Parietal lobe (tissue), 1 donor: ENCODE results near the gene SLC36A3. TPM values are rescaled to one million over a fixed set of nuclear protein-coding genes. Genes with fewer than 3 reads are reported as not detected.

Experiments
- total RNA-seq: library from RNA; depleted of rRNA; stranded (reverse); fragments of >200 nt; gene quantifications from one replicate; pipeline ENCODE4 v1.2.3, GENCODE V29; 2014

Gene SLC36A3
- total RNA-seq: not detected

DNA sequence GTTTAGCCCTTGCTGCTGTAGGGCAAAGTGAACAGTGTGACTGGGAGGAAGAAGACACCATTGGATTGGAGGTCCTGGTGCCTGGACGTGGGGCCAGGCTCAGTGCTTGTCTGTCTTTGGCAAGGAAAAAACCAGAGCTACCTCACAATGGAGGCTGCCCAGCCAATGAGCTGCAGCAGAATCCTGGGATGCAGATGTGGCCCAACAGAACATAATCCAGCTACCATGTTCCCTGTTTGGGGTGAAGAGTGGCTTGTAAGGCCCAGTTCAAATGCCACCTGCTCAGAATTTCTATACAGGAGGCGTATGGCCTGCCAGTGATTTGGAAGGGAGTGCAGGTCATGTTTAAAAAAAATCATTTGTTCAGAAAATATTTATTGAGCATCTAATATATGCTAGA, at the start of gene SLC36A3:
SLC36A3 (minus strand) TSS at position 101 of the 400 bp plus-strand sequence. CDS start 412 bp downstream, outside the sequence.

DNA sequence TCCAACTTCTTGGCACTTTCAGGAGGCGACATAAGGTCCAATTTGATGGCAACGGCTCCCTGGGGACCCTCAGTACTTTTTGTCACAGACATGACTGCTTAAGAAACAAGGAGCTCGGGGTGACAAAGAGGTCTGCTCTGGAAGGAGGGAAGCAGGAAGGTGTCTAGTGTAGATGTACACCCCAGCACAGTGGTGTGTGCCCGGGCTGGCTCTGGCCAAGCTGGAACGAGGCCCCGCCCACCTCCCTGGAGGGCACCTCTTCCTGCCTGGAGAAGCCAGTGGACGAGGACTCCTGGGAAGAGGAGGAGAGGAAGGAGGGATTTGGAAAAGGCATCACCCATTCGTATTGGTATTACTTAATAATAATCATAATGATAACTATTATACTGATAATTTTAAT, 43.8 kb upstream of the SLC36A3 start, which contains the start of gene SLC36A2:
SLC36A2 (minus strand) TSS at position 191 of the 400 bp plus-strand sequence; CDS start at position 92, 99 bp downstream.

DNA sequence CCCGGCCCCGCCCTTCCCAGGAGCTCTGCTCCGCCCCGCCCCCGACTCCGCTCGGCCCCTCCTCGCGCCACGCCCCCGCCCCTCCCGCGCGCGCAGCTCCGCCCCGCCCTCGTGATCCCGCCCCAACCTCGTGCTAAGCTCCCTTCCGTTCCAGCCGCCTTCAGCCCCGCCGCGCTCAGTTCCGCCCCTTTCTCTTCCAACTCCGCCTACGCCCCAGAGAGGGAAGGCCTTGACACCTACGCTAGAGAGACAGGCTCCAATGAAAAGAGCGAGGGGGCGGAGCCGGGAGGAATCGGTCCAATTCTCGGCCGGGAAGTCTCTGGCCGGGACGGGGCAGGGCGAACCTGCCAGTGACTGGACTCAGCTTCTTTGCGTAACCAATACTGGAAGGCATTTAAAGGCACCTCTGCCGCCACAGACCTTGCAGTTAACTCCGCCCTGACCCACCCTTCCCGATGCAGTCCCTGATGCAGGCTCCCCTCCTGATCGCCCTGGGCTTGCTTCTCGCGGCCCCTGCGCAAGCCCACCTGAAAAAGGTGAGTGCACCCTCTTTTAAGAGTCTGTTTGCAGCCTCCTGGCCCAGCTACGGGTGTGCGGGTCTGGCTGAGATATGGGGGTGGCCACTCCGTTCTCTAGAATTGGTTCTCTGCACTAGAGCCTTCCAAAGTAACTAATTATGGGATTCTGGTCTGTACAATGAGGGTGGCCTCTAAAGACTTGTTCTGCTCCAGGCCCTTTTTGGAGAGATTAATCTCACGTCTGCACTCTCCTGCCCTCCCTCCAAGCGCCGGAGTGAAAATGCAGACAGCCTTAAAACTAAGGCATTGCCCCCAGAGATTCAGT, 50.6 kb downstream of the SLC36A3 start, which contains the start of gene GM2A:
GM2A (plus strand) TSS at position 424 of the 843 bp plus-strand sequence; CDS start at position 456, 32 bp downstream.

Other genes starting within 250 kb of the SLC36A3 start
- 27.5 TPM for gene TNIP1, start 222.7 kb downstream of the SLC36A3 start, total RNA-seq
- 85.4 TPM for gene ANXA6, start 146.0 kb downstream of the SLC36A3 start, total RNA-seq
- 0.31 TPM for gene CCDC69, start 79.7 kb downstream of the SLC36A3 start, total RNA-seq
- 8.5 TPM for gene GM2A, start 50.6 kb downstream of the SLC36A3 start, total RNA-seq
- not detected for gene SLC36A2, start 43.8 kb upstream of the SLC36A3 start, total RNA-seq
- gene SLC36A1, start 143.8 kb upstream of the SLC36A3 start, total RNA-seq: 31.0 TPM